HG02870 (cell line): Measurements from ENCODE around the gene CD276.
"Not testable (repeated sequence)": the region's sequence is repeated elsewhere in the genome, so short reads cannot be mapped to it uniquely, and the experiment has no call there.

Experiments used
- ATAC-seq: cut with Tn5 transposase; IDR thresholded peaks from one replicate; pipeline ENCODE4 v1.9.1; 2021; ENCODE audit warnings: mild to moderate bottlenecking, moderate library complexity; ENCODE audit not compliant: unreplicated experiment

The CD276 gene

DNA sequence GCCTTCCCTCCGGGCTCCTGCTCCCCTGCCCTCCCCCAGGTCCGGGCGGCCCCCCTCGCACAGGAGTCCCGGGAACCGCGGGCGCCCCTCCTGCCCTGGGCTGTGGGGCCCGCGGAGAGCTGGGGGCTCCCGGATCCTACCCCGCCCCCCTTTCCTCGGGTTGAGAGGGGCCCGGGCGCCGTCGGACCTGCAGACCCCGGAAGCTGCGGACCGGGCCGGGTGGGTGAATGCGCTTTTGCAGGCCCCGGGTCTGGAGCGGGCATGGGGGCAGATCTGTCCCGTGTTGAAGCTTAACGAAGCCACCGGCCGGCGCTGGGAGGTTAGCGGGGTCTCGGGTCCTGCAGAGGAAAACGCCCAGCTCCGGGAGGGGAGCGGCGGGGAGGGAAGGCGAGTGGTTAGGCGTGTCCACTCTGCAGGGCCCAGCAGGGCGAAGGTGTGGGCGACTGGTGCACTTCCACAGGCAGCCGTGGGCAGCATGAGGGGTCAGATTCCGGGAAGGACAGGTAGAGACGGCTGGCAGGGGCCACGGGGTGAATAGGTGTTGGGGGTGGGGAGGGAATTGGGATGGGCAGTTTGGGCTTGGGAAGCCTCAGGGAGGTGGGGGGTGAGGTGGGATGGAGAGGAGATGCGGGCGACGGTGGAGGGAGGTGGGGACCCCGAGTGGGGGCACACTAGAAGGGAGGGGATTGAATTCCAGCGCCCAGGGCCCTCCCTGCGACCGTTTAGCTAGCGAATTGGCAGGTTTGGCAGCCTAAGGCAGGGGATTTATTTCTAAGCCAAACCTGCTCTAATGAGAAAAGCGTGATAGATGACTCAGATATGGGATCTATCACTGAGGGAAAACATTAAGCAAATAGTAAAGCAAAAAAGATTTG is 635 bp downstream of the CD276 start:
- ATAC-seq: no peak

DNA sequence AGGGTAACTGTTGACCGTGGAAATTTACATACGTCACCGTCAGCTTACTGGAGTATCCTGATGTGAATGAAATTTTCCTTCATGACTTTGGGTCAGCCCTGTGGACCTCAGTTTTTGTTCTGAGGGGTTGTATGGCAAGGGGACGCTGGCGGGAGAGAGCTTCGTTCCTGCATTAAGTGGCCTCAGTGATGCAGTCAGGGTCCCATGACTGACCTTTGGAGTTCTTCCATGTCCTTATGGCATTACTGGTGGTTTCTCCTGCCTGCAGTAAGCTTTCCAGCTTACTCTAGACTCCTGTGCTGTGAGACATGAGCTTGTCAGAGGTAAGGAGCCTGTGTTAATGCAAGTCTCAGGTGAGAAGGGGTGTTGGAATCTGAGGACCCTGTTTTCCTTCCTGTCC is 1.8 kb downstream of the CD276 start:
- no peak for ATAC-seq

GRCh38 chr15:73686781-73687256 is 2.6 kb downstream of the CD276 start:
- ATAC-seq: no peak

GRCh38 chr15:73687351-73687750 is 3.2 kb downstream of the CD276 start:
- ATAC-seq: no peak

- no peak for ATAC-seq
Measured at GRCh38 chr15:73688455-73688854, 4.3 kb downstream of the CD276 start.

GRCh38 chr15:73691396-73691795 is 7.2 kb downstream of the CD276 start:
- no peak for ATAC-seq

DNA sequence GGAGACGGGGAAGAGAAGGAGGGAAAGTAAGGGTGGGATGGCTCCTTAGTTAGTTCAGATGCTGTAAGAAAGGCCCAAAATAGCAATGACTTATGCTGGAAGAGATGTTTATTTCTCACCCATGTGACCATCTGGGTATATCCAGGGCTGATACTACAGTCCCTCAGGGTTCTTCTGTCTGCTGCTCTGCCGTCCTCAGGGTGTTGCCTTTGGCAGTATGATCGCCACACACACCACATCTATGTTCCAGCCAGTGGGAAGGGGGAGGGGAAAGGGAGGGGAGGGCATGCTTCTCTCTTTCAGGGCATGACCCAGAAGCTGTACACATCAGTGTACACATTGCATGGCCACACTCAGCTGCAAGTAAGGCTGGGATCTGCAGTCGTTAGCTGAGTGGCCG is 10.2 kb downstream of the CD276 start:
- no peak for ATAC-seq

GRCh38 chr15:73695773-73696640 is 11.8 kb downstream of the CD276 start:
- ATAC-seq: no peak

- no peak for ATAC-seq
Measured at GRCh38 chr15:73696641-73697001, 12.4 kb downstream of the CD276 start.

DNA sequence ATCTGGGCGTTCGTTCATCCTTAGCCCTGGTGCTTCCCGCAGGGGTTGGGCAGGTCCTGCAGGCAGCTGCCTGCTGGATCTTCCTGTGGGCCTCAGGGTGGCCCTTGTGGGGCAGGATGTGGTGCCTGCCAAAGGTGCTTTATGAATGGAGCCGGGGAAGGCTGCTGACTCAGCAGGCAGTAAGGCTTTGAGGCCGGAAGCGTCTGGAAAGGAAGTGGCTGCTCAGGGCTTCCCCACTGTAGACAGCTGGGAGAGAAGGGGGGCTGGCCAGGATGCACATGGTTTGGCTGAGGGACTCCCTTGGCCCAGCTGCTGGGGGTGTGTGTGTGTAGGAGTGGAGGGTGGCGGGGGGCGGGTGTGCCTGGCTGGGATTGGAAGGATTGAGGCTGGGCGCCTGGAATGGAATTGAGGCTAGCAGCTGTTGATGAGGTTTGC is 12.9 kb downstream of the CD276 start:
- ATAC-seq: peak; percentile 56

DNA sequence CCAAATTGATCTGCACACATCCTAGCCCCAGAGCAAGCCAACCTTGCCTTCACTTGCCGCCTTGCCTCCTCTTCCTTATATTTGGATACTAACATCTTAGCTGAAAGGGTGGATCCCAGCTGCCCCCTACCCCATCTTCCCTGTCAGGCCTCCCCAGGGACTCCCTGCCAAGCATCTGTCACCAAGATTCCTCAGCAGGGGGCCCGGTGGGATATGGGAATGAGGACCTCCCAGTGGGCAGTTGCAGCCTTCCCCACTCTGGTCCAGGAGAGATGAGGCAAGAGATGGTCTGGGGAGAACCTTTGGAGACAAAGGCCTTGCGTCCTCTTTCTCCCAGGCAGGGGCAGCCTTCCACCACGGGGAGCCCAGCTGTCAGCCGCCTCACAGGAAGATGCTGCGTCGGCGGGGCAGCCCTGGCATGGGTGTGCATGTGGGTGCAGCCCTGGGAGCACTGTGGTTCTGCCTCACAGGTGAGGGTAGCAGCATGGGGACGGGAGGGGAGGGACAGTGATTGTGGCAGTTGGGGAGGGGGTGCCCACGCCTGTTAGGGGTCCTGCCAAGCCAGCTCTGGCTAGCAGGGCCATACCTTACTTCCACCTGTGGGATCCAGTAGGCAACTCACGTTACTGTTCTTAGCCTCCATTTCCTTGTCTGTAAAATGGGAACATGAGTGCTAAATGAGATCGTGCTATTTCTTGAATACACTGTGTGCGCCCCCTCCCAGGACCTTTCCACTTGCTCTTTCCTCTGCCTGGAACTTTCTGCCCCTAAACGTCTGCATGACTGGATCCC is 15.3 kb downstream of the CD276 start:
- ATAC-seq: no peak

- ATAC-seq: no peak
Measured at GRCh38 chr15:73700041-73700842, 16.1 kb downstream of the CD276 start.

DNA sequence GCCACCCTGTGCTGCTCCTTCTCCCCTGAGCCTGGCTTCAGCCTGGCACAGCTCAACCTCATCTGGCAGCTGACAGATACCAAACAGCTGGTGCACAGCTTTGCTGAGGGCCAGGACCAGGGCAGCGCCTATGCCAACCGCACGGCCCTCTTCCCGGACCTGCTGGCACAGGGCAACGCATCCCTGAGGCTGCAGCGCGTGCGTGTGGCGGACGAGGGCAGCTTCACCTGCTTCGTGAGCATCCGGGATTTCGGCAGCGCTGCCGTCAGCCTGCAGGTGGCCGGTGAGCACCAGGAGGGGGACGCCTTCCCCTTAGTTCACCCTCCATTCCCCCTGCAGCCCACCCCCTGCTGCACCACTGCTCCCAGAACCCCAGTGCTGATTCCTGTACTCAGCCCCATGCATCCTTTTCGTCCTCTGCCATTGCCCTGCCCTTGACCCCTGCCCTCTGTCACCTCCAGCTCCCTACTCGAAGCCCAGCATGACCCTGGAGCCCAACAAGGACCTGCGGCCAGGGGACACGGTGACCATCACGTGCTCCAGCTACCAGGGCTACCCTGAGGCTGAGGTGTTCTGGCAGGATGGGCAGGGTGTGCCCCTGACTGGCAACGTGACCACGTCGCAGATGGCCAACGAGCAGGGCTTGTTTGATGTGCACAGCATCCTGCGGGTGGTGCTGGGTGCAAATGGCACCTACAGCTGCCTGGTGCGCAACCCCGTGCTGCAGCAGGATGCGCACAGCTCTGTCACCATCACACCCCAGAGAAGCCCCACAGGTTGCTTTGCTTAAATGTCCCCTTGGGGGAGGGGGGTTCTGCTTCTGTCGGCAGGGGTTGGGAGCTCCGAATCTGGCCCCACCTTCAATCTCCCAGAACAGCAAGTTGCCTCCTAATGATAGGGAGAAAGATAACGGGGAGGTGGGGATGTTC is 18.4 kb downstream of the CD276 start:
- ATAC-seq: not testable (repeated sequence)

DNA sequence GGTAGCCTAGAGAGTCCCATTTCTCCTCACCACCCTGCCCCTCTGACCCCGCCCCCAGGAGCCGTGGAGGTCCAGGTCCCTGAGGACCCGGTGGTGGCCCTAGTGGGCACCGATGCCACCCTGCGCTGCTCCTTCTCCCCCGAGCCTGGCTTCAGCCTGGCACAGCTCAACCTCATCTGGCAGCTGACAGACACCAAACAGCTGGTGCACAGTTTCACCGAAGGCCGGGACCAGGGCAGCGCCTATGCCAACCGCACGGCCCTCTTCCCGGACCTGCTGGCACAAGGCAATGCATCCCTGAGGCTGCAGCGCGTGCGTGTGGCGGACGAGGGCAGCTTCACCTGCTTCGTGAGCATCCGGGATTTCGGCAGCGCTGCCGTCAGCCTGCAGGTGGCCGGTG is 19.4 kb downstream of the CD276 start:
- not testable (repeated sequence) for ATAC-seq

DNA sequence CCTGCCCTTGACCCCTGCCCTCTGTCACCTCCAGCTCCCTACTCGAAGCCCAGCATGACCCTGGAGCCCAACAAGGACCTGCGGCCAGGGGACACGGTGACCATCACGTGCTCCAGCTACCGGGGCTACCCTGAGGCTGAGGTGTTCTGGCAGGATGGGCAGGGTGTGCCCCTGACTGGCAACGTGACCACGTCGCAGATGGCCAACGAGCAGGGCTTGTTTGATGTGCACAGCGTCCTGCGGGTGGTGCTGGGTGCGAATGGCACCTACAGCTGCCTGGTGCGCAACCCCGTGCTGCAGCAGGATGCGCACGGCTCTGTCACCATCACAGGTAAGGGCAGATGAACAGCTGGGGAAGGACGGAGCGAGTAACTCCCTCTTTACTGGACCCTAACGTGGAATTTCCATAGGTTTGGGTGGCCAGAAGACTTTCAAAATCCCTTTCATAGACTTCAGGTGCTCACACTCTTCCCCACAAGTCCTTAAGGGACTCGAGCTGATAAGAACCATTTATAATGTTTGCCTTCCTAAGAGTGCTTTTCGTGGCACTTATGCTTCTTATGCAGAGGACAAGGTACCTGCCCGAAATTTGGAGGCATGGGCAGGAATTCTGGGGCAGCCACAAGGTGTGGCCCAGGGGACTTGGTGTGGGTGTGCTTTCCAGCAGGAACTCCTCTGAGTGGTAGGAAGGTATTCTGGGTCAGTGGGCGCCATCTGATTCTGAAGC is 20.1 kb downstream of the CD276 start:
- not testable (repeated sequence) for ATAC-seq

DNA sequence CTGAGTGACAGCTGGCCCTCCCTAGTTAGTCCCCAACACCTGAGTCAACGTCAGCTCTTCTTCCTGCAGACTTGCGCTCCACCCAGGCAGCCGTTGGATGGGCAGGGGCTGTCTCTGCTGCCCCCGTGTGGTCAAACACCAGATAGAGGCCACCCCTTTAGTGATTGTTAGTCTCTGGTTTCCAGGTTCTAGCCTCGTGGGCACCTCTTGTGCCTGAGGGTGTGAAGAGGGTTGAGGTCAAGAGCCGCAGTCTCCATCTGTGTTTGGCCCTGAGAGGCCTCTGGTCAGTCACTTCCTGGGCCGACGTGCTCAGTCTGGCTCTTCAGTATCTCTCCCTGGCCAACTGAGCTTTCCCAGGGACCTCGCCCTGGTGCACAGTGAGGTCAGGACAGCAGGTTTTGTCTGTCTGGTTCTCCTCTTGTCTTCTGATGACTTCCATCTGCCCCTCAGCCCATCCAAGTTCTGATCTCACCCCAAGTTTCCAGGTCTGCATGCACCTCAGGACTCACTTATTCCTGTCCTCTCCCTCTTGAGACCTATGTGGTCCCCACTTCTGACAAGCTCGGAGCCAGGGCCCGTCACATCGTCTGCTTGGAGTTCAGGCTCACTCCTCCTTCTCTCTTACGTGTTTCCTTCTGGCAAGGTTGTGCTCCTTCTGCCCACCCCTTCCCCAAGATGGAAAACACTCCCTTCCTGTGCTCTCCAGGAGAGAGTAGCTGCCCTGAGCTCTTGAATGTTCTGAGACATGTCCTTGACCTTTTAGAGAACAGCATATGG is 20.9 kb downstream of the CD276 start:
- no peak for ATAC-seq

DNA sequence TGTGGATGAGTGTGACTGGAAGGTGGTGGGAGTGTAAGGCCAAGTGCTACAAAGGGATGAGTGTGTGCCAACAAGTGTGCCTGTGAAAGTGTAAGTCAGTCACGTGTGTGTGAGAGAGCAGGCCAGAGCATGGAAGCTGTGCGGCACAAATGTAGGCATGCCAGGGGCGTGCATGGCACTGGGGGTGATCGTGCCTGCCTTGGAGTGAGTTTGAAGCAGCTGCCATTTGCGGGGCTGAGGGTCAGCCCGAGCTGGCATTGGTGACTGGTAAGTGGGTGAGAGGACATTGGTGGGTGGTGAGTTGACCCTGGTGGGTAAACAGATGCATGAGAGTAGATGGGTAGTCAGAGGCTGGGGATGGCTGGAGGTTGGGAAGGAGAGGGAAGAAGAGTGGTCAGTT is 24.5 kb downstream of the CD276 start:
- ATAC-seq: no peak

DNA sequence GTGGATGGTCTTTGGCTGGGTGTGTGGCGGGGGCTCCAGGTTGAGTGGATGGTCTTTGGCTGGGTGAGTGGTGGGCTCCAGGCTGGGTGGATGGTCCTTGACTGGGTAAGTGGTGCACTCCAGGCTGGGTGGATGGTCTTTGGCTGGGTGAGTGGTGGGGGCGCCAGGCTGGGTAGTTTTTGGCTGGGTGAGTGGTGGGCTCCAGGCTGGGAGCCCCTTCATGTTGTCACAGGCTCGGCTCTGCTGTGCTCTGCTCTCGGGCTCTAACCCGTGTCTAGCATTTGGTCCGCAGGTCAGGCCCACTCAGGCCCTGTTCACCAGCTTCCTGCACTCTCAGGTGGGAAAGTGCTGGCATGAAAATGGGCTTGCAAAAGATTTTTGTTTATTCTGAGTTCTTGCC is 25.1 kb downstream of the CD276 start:
- no peak for ATAC-seq
